Neural cell (in vitro differentiated cells): ENCODE results near the gene SLC6A5. TPM values are rescaled to one million over a fixed set of nuclear protein-coding genes. Genes with fewer than 3 reads are reported as not detected.
"Not testable (repeated sequence)": the region's sequence is repeated elsewhere in the genome, so short reads cannot be mapped to it uniquely, and the experiment has no call there.

Experiments used
- H2AFZ ChIP-seq: fragments of 200-600, 300-800 bp; sonication (generic), shearing (Covaris generic); 2 replicates; pipeline ENCODE4 v1.6.0; 2014; ENCODE audit warnings: low read depth, mild to moderate bottlenecking, antibody characterized with exemption, low read length, moderate library complexity
- H3F3A ChIP-seq: fragments of 200-600 bp; shearing (Covaris generic); 2 replicates; pipeline ENCODE4 v1.6.1; 2016; ENCODE audit warnings: mild to moderate bottlenecking, moderate library complexity, mixed read lengths, antibody characterized with exemption, low read length; ENCODE audit not compliant: insufficient read depth, poor library complexity, severe bottlenecking
- H3K27ac ChIP-seq: fragments of 200-600, 300-800 bp; sonication (generic), shearing (Covaris generic); 2 replicates; pipeline ENCODE4 v1.5.1; 2014; ENCODE audit warnings: mild to moderate bottlenecking, low read length, moderate library complexity
- H3K27me3 ChIP-seq: fragments of 300-800, 200-600 bp; sonication (generic), shearing (Covaris generic); 2 replicates; pipeline ENCODE4 v1.6.0; 2014; ENCODE audit warnings: mild to moderate bottlenecking, low read depth, low read length, moderate library complexity; ENCODE audit not compliant: insufficient read depth
- H3K36me3 ChIP-seq: fragments of 300-800, 200-600 bp; sonication (generic), shearing (Covaris generic); 2 replicates; pipeline ENCODE4 v1.5.1; 2014; ENCODE audit warnings: mild to moderate bottlenecking, antibody characterized with exemption, low read length, moderate library complexity; ENCODE audit not compliant: insufficient read depth
- H3K4me2 ChIP-seq: fragments of 300-800, 200-600 bp; sonication (generic), shearing (Covaris generic); 2 replicates; pipeline ENCODE4 v1.6.0; 2014; ENCODE audit warnings: mild to moderate bottlenecking, low read length
- H3K4me3 ChIP-seq: fragments of 300-800, 200-600 bp; sonication (generic), shearing (Covaris generic); 2 replicates; pipeline ENCODE4 v1.5.1; 2014; ENCODE audit warnings: mild to moderate bottlenecking, low read length, moderate library complexity
- H3K79me2 ChIP-seq: fragments of 200-600 bp; shearing (Covaris generic); replicated peaks from 2 replicates; pipeline ENCODE4 v1.6.0; 2014; ENCODE audit warnings: mild to moderate bottlenecking, low read length, moderate library complexity; ENCODE audit not compliant: insufficient read depth
- H3K9ac ChIP-seq: fragments of 300-800, 200-600 bp; sonication (generic), shearing (Covaris generic); 2 replicates; pipeline ENCODE4 v1.6.1; 2016; ENCODE audit warnings: mild to moderate bottlenecking, low read length, mixed read lengths
- H3K9me2 ChIP-seq: fragments of 200-600 bp; shearing (Covaris generic); 2 replicates; pipeline ENCODE4 v1.6.1; 2016; ENCODE audit warnings: mild to moderate bottlenecking, low read length, mixed read lengths; ENCODE audit not compliant: insufficient read depth
- H3K9me3 ChIP-seq: fragments of 200-600, 300-800 bp; sonication (generic), shearing (Covaris generic); 2 replicates; pipeline ENCODE4 v1.6.1; 2016; ENCODE audit warnings: mild to moderate bottlenecking, mixed run types, low read length, moderate library complexity, mixed read lengths
- H4K20me1 ChIP-seq: fragments of 200-600 bp; shearing (Covaris generic); 2 replicates; pipeline ENCODE4 v1.6.1; 2016; ENCODE audit warnings: mild to moderate bottlenecking, mixed run types; ENCODE audit not compliant: insufficient read depth
- CTCF ChIP-seq: fragments of 450-650 bp; IDR thresholded peaks from 2 replicates; pipeline ENCODE4 v1.5.1; 2014; ENCODE audit warnings: antibody characterized with exemption, mild to moderate bottlenecking, moderate library complexity; ENCODE audit not compliant: poor library complexity, severe bottlenecking
- EP300 ChIP-seq: fragments of 450-650 bp; conservative IDR thresholded peaks from 2 replicates; pipeline ENCODE4 v1.6.1; 2014; ENCODE audit warnings: antibody characterized with exemption, mild to moderate bottlenecking, moderate library complexity; ENCODE audit not compliant: poor library complexity, severe bottlenecking
- EZH2 ChIP-seq: fragments of 200-600, 300-800 bp; shearing (Covaris generic), sonication (generic); IDR thresholded peaks from 2 replicates; pipeline ENCODE4 v1.6.1; 2014; ENCODE audit warnings: antibody characterized with exemption, low read length, borderline replicate concordance, mild to moderate bottlenecking; ENCODE audit not compliant: insufficient read depth, poor library complexity, severe bottlenecking
- MXI1 ChIP-seq: fragments of 450-650 bp; conservative IDR thresholded peaks from 2 replicates; pipeline ENCODE4 v1.6.1; 2014; ENCODE audit warnings: antibody characterized with exemption, mild to moderate bottlenecking; ENCODE audit not compliant: poor library complexity, severe bottlenecking
- POLR2AphosphoS5 ChIP-seq: IDR thresholded peaks from 2 replicates; pipeline ENCODE4 v1.6.1; 2012
- RAD21 ChIP-seq: fragments of 450-650 bp; conservative IDR thresholded peaks from 2 replicates; pipeline ENCODE4 v1.6.1; 2014; ENCODE audit warnings: antibody characterized with exemption, mild to moderate bottlenecking, moderate library complexity
- REST ChIP-seq: IDR thresholded peaks from 2 replicates; pipeline ENCODE4 v1.6.1; 2012; ENCODE audit warnings: borderline replicate concordance
- SMC3 ChIP-seq: fragments of 450-650 bp; conservative IDR thresholded peaks from 2 replicates; pipeline ENCODE4 v1.6.1; 2014; ENCODE audit warnings: antibody characterized with exemption, mild to moderate bottlenecking, moderate library complexity; ENCODE audit not compliant: poor library complexity
- TAF1 ChIP-seq: IDR thresholded peaks from 2 replicates; pipeline ENCODE4 v1.6.1; 2012; ENCODE audit warnings: low read depth
- polyA plus RNA-seq: library from polyadenylated mRNA; depleted of rRNA; stranded (reverse); fragments of >200 nt; gene quantifications from 2 replicates; pipeline ENCODE4 v1.2.3, GENCODE V29; 2014

The SLC6A5 gene
- polyA plus RNA-seq, 1 donor from 2014 or later: not detected

- no peak overlapping the region for H3K4me2 ChIP-seq
- H3K9ac ChIP-seq: no peak overlapping the region
- H3K36me3 ChIP-seq: no peaks in the 10 kb centered on the region
- no peaks in the 10 kb centered on the region for H3F3A ChIP-seq
- TF ChIP-seq RAD21 (no peak), REST (no peak), TAF1 (no peak), EP300 (no peak), EZH2 (no peak), MXI1 (no peak), CTCF (no peak), POLR2AphosphoS5 (no peak), SMC3 (no peak)
- H2AFZ ChIP-seq: no peak overlapping the region
- H4K20me1 ChIP-seq: no peaks in the 10 kb centered on the region
- no peak overlapping the region for H3K4me3 ChIP-seq
- no peaks in the 10 kb centered on the region for H3K27me3 ChIP-seq
- H3K27ac ChIP-seq: no peak overlapping the region
- H3K9me2 ChIP-seq: no peaks in the 10 kb centered on the region
- H3K9me3 ChIP-seq: no peaks in the 10 kb centered on the region
- no peaks in the 10 kb centered on the region for H3K79me2 ChIP-seq
These were observed 32.6 kb upstream of the SLC6A5 start for GRCh38 chr11:20566591-20567434.

GRCh38 chr11:20579725-20580124 is 19.7 kb upstream of the SLC6A5 start:
- not testable (repeated sequence) for H3F3A ChIP-seq, H3K9me3 ChIP-seq, H3K4me3 ChIP-seq, H3K79me2 ChIP-seq, H3K27ac ChIP-seq, H3K36me3 ChIP-seq, H4K20me1 ChIP-seq, H2AFZ ChIP-seq, H3K4me2 ChIP-seq, H3K27me3 ChIP-seq, H3K9ac ChIP-seq, H3K9me2 ChIP-seq
